GM19455 (cell line): ENCODE measurements around the gene SEC16A.

Experiments used
- ATAC-seq: cut with Tn5 transposase; IDR thresholded peaks from one replicate; pipeline ENCODE4 v1.9.1; 2021; ENCODE audit not compliant: unreplicated experiment

The SEC16A gene

DNA sequence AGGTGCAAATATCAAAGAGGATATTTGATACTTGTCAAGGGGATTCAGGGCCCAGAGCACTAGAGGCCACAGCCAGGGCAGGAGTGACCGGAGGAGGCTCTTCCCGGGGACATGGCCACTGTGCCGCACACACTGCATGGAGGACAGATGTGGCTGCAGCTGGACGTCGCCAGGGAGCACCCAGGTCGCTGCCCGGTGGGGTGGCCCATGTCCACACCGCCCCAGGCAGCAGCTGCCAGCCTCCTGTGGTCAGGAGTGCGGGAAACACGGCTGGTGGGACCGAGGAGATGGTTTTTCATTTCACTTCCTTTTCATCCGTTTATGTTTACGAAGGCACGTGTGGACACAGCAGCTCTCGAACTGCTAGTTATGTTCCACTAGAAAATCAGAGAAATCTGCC is 15.1 kb downstream of the SEC16A start:
- no peak for ATAC-seq

DNA sequence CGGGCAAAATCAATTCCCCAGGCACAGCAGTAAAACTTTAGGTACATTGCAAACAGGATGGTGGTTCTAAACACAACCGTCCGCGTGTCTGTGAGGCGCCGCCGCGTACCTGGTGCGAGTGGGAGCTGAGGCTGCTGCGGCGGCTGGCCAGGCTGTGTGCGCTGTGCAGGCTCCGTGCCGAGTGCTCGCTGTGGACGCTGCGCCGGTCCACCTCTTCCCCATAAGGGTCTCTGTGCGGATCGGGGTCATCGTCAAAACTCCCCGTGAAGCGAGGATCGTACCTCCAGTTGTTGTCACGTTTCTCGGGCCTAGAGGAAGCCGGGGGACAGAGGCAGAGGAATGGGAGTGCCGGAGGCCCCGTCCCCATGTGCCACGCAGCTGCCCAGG is 16.7 kb downstream of the SEC16A start:
- no peak for ATAC-seq

- ATAC-seq = no peak
These were observed 17.2 kb downstream of the SEC16A start for GRCh38 chr9:136465500-136466154.

DNA sequence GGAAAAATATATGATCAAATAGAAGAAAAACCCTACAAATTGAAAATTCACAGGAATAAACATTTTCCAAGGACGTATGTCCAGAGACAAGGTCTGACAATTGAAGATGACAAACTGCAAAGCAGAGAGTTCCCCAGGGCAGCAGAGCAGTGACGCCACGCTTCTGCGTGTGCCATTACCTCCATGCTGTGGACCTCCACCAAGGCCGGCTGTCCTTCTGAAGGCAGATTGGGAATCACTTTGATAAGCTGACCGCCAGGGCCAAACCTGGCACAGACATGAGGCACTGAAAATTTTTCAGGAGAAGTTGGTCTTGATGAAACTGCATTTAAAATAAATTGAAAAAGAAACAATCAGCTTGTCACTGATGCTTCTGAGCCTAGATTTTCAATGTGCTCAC is 18.6 kb downstream of the SEC16A start:
- no peak for ATAC-seq

DNA sequence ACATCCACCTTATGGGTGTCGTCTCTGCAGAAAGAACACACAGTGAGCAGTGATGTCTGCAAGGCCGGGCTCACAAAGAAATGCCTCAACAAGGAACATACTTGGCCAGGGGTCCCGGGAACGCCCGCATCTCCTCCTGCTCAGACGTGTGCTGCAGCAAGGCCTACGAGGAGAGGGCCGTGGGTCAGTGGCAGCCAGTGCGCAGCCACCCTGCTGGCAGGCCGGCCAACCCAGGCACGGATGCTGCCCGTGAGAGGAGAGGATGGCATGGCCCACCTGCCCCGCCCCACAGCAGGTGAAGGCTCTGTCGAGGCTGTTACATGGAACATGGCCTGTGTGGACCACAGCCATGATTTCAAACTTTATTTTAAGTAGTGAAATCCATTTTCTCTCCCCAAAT is 19.3 kb downstream of the SEC16A start:
- no peak for ATAC-seq

GRCh38 chr9:136462664-136463063 is 20.2 kb downstream of the SEC16A start:
- no peak for ATAC-seq

DNA sequence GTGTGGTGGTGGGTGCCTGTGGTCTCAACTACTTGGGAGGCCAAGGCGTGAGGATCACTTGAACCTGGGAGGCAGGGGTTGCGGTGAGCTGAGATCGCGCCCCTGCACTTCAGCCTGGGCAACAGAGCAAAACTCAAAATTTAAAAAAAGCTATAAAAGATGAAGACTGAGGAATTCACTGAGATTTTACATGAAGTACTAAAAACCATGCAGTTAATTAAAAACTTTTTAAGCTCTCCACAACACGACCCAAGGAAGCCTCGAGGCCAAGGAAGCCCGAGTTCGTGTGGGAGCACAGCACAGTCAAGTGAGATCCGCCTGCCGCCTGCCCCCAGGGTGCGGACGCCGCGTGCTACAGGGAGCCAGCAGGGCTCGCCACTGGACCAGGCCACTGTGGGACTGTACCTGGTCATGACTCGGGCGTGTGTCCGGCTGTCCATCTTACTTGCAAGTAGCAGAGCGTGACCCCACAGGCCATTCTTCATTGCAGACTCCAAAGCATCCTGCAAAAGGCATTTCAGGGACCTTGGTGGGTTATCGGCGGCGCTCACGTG is 22.0 kb downstream of the SEC16A start:
- no peak for ATAC-seq

GRCh38 chr9:136459425-136459824 is 23.4 kb downstream of the SEC16A start:
- ATAC-seq = no peak

DNA sequence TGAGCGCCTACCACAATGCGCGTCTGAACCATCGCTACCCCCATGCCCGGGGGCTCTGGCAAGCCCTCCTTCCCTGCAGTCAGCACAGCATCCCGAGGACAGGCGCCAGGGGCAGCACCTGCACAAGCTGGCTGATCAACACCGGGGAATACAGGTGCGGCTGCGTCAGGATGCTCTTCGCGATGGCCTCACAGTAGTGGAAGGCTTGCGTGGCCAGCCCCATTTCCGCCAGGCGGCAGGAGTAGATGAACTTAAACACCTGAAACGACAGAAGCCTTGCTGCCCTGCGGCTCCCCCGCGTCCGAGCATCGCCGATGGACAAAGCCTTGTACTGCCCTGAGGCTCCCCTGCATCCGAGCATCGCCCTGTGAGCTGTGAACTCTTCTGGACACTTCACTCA is 25.5 kb downstream of the SEC16A start:
- no peak for ATAC-seq

GRCh38 chr9:136456258-136456657 is 26.6 kb downstream of the SEC16A start:
- ATAC-seq = no peak

DNA sequence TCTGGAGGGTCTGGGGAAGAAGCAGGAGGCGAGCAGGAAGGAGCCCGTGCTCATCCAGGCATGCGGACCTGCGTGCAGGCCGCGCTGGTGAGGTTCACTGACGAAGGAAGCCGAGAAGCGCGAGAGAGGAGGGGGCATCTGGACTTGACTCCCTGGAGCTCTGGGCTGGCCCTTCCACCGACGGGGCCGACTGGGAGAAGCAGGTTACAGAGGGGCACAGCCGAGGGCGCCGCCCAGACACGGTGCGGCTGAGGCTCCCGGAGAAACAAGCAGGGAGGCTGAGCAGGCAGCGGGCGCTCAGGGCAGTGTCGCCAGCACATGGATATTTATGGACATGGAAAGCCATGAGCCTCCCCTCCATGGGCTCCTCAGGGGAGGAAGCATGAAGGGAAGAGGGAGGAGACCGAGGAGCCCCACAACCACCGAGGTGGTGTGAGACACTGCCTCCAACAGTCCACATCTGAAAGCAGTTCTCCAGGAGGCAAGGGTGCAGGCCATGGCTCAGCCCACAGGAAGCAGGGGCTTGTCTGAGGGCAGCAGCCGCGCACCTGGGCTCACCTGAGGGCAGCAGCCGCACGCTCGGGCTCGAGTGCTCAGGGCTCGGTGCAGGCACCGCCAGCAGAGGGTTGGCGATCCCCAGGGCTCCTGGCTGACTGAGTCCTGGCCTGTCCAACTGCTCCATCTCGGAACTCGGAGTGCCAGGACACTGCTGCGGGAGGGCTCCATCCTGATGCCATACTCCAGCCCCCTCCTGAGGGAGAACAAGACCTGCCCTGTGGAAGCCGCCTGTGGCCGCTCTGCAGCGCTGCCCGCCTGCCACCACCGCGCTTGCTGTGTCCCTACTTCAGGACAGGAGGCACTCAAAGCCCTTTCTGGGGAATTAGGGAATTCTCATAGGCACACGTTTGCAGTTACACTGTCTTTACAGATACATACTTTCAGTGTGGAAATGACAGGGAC is 27.5 kb downstream of the SEC16A start:
- no peak for ATAC-seq

DNA sequence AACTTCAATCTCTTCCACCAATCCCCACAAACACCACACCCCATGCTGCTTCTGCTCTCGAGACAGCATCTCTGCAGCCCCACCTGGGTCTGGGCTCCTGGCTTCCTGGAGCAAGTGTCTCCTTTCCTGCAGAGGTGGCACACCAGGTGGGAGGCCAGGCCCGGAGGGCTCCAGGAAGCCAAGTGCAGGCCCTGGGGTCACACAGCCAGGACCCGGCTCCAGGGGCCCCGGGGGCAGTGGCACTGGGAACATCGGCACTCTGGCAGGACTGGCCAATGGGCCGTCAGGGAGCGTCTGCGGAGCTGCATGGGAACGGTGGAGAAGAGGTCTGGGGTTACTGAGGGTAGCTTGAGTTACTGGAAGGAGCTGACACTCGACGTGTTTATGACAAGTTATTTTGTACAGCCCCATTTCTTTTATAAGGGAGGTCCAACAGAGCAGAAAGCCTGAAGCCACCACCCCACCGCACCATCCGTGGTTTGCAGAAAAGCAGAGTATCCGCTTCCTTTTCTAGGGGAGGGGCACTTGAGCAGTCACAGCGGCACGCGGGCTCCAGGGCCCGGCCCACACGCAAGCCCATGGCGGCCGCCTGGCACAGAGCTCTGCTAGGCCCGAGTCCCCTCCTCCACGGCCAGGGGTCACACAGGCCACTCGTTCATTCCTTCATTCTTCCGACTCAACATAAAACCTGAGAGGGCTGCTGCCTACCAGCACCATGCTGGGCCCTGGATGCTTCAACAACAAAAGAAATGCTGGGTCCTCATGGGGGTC is 28.6 kb downstream of the SEC16A start:
- ATAC-seq = no peak

GRCh38 chr9:136453326-136453725 is 29.5 kb downstream of the SEC16A start:
- ATAC-seq = no peak

DNA sequence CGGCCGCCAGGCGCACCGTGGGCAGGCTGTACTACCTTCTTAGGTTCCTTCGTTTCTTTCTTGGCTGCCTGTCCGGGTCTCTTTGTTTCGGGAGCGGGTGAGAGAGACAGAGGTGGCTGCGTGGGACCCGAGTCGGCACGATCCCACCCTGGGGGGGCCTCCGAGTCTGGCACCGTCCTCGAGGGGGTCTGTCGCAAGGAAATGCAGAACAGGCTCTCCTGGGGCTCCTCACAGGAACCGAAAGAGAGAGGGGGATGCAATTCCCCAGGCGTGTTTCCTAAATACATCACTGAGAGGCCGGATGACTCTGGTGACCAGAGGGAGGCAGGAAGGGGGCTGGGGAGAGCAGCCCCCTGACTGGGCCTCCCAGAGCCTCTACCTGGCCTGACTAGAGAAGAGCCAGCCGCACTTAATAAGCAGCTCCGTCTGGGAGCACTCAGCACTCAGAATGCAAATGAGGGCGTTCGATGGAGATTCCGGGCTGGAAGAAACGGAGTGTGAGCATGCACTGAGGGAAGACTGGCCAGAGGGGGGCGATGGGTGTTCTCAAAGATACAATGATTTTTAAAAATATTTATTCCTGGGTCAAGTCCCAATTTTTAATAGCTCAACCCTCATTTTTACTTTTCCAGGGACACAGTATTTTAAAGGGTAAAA is 31.5 kb downstream of the SEC16A start:
- ATAC-seq = no peak

DNA sequence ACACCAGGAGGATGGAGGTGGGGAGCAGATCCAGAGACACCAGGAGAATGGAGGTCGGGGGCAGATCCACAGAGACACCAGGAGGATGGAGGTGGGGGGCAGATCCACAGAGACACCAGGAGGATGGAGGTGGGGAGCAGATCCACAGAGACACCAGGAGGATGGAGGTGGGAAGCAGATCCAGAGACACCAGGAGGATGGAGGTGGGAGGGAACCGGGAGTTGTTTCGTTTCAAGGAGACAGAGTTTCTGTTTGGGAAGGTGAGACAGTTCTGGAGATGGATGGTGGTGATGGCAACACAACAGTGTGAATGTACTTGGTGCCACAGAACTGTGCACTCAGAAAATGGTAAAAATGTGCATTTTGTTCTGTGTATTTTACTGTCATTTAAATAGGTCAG is 34.2 kb downstream of the SEC16A start:
- ATAC-seq = no peak

DNA sequence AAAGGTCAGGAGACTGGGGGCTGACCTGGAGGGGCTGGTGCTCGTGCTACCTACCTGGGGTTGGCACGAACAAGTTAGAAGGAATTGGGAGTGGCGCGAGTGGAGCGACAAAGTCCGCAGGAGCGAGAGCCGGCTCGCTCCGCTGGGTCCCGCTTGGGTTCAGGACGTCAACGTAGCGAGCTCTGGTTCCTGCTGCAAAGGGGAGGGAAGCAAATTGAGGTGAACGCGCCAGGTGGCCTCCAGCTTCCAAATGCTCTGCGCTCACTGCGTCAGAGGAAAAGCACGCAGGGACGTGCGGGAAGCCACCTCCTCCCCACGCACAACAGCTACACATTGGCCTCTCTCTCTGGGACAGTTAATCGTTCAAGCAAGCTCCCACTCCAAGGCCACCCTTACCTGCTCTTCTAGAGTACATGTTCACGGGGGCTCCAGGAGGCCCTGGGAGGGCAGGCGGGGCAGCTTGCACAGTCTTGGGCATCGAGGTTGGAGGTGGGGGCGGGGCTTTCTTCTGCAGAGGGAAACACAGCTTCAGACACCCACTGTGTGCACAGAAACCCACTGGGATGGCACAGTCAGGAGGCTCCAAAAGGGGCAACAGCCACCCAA is 35.6 kb downstream of the SEC16A start:
- ATAC-seq = no peak

GRCh38 chr9:136445799-136446198 is 37.0 kb downstream of the SEC16A start:
- no peak for ATAC-seq

DNA sequence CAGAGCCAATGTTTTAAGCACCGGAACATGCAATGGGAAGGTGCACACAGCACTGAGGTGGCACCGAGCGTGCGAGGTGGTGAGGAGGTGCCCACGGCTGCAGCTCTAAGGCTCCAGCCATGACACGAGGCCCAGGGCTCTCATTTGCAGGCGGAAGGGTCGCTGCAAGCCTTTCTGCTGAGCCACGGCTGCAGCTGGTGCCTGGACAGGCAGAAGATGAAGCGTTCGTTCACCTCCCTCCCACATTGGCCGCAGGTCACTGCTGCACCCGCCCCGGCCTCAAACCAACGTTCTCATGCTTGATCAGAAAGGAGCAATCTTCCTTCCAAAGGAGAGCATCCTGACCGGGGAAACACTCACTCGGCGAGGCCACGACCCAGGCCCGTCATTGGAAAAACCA is 38.7 kb downstream of the SEC16A start:
- no peak for ATAC-seq

DNA sequence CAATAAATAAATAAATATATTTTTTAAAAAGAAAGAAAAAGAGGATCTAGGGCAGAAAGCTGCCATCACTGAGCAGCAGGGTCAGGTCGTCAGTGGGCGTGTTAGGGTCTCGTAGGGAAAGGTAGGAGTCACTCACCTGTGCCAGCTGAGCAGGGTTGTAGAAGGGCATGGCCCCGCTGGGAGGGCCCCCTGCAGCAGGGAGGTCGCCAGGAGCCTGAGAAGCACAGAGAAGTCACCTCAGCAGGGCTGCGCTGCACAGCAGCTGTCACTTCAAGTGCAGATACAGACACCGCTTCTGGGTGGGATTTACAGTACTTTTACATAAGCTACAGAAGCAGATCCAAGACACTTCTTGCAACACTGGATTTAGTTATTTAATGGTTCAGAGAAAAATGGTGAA is 39.2 kb downstream of the SEC16A start:
- no peak for ATAC-seq

DNA sequence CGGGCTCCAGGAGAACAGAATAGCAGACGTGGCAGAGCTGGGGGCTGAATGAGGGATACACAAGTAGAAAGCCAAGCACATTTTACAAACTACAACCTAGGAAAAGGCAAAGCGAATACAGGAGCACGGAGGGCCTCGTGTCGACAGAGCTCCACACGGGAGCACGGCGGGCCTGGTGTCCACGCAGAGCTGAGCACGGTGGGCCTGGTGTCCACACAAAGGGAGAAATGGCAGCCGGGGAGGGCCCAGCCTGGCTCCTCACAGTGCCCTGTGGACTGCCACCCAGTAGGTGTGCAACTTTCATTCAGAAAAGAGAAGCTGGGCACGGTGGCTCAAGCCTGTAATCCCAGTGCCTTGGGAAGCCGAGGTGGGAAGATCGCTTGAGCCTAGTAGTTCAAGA is 39.8 kb downstream of the SEC16A start:
- no peak for ATAC-seq
